GM21390 (cell line): Measurements from ENCODE around the gene PTCD1.
"Not testable (repeated sequence)": the region's sequence is repeated elsewhere in the genome, so short reads cannot be mapped to it uniquely, and the experiment has no call there.

Experiments used
- ATAC-seq: cut with Tn5 transposase; IDR thresholded peaks from one replicate; pipeline ENCODE4 v1.9.1; 2021; ENCODE audit not compliant: unreplicated experiment

The PTCD1 gene

GRCh38 chr7:99387912-99388311, 50.7 kb downstream of the PTCD1 start:
- no peak for ATAC-seq

GRCh38 chr7:99387239-99387635, 51.4 kb downstream of the PTCD1 start:
- not testable (repeated sequence) for ATAC-seq

GRCh38 chr7:99386584-99387238, 51.9 kb downstream of the PTCD1 start:
- ATAC-seq: no peak

GRCh38 chr7:99385564-99385963, 53.0 kb downstream of the PTCD1 start:
- ATAC-seq: no peak

GRCh38 chr7:99384523-99384922, 54.1 kb downstream of the PTCD1 start:
- ATAC-seq: no peak

GRCh38 chr7:99383791-99384370, 54.7 kb downstream of the PTCD1 start:
- ATAC-seq: no peak

GRCh38 chr7:99383203-99383602, 55.4 kb downstream of the PTCD1 start:
- ATAC-seq: no peak

- ATAC-seq: no peak
Measured at GRCh38 chr7:99381664-99382075, 56.9 kb downstream of the PTCD1 start.

- ATAC-seq: peak; percentile 69
Measured at GRCh38 chr7:99380823-99381663, 57.6 kb downstream of the PTCD1 start.

GRCh38 chr7:99380032-99380822, 58.4 kb downstream of the PTCD1 start:
- ATAC-seq: peak; percentile 50

- ATAC-seq: not testable (repeated sequence)
Measured at GRCh38 chr7:99379693-99380031, 58.9 kb downstream of the PTCD1 start.

- no peak for ATAC-seq
Measured at GRCh38 chr7:99379043-99379577, 59.5 kb downstream of the PTCD1 start.

- ATAC-seq: peak; percentile 44
Measured at GRCh38 chr7:99375070-99375807, 63.4 kb downstream of the PTCD1 start.

- ATAC-seq: peak; percentile 57
Measured at GRCh38 chr7:99374111-99375064, 64.2 kb downstream of the PTCD1 start, which contains the start of gene ARPC1B. Gene ARPC1B (plus strand): TSS chr7:99374730. CDS start chr7:99385715, 10,985 bp downstream.

GRCh38 chr7:99373091-99374066, 65.2 kb downstream of the PTCD1 start:
- ATAC-seq: no peak

GRCh38 chr7:99372275-99373090, 66.1 kb downstream of the PTCD1 start:
- no peak for ATAC-seq

- ATAC-seq: no peak
Measured at GRCh38 chr7:99371376-99371920, 67.2 kb downstream of the PTCD1 start.
